Spleen (tissue), 7 donors: ENCODE data around the gene MAST4.

ENCODE experiments used
- POLR2A ChIP-seq, 3 donors: fragments of 450-650 bp; IDR thresholded peaks; one replicate each; pipeline ENCODE4 v1.5.1; 2017; ENCODE audit warnings: antibody characterized with exemption in 3 of 3, mild to moderate bottlenecking in 1 of 3
- POLR2AphosphoS5 ChIP-seq, 3 donors: sonication (generic); formaldehyde crosslinking; IDR thresholded peaks; one replicate each; pipeline ENCODE4 v1.5.1; 2017; ENCODE audit warnings: antibody characterized with exemption in 3 of 3
- TF ChIP-seq, protein P1 (sequence below), 11 experiments: fragments of 200-600 bp in 7 of 11; fragments of 450-650 bp in 4 of 11; sonication (generic) in 4 of 11; IDR thresholded peaks in 8 of 11; conservative IDR thresholded peaks in 3 of 11; 1 replicate in 7 of 11; 2 replicates in 4 of 11; pipeline versions ENCODE4 v1.4.0 to v1.8.0; 2016 to 2021; ENCODE audit warnings: antibody characterized with exemption in 11 of 11, inconsistent platforms in 4 of 11, mild to moderate bottlenecking in 1 of 11
- donor health status: DM: no; HTN: no; CAD: no; lungs with moderate emphysema.
- donor health status: DM: no; HTN: no; CAD: no.
- donor health status: DM: no; HTN: no; CAD: no.

DNA sequence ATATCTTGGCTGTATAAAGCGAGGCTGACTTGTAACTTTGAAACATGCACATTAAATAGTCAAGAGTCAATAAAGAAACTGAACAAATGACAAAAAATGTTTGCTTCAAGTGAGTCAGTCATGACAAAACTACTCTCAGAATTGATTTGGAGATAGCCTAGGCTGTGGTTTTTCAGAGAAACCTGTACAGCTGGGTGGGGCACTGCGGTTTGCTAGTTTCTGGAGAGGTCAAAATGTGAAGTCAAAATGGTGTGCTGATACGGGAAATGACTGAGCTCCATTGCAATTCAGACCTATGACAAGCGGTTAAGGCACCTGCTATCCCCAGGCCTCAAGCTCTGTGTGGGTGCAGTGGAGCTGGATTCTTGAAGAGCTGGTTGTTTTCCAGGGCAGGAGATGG, 610.7 kb downstream of the MAST4 start:
- TF ChIP-seq, protein P1, sequence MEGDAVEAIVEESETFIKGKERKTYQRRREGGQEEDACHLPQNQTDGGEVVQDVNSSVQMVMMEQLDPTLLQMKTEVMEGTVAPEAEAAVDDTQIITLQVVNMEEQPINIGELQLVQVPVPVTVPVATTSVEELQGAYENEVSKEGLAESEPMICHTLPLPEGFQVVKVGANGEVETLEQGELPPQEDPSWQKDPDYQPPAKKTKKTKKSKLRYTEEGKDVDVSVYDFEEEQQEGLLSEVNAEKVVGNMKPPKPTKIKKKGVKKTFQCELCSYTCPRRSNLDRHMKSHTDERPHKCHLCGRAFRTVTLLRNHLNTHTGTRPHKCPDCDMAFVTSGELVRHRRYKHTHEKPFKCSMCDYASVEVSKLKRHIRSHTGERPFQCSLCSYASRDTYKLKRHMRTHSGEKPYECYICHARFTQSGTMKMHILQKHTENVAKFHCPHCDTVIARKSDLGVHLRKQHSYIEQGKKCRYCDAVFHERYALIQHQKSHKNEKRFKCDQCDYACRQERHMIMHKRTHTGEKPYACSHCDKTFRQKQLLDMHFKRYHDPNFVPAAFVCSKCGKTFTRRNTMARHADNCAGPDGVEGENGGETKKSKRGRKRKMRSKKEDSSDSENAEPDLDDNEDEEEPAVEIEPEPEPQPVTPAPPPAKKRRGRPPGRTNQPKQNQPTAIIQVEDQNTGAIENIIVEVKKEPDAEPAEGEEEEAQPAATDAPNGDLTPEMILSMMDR (IDR thresholded peaks at IDR 0.05 in 8 of 11, conservative IDR thresholded peaks at IDR 0.05 in 3 of 11): no peak
- TF ChIP-seq POLR2A (IDR thresholded peaks at IDR 0.05): no peak
- TF ChIP-seq POLR2AphosphoS5 (IDR thresholded peaks at IDR 0.05): peak in 1 of 3 donors; percentile 63
